HG03280 (cell line): ENCODE data around the gene RYK.
"Not testable (repeated sequence)": the region's sequence is repeated elsewhere in the genome, so short reads cannot be mapped to it uniquely, and the experiment has no call there.

Experiments used
- ATAC-seq: cut with Tn5 transposase; IDR thresholded peaks from one replicate; pipeline ENCODE4 v1.9.1; 2021; ENCODE audit warnings: mild to moderate bottlenecking, moderate library complexity; ENCODE audit not compliant: unreplicated experiment

RYK gene

DNA sequence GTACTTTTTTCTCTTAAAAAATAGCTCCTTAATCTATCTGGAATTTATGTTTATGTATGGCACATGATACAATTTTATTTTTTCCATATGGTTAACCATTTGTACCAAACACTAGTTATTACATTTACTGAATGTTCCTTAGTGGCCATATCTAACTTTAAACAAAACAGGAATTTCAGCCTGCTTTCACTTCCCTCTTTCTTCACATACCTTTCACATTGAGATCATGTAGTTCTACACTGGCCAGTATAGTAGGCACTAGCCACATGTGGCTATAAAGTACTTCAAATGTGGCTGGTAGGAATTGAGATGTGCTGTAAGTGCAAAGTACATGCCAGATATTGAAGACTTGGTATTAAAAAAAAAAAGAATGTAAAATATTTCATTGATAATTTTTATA lies 4.7 kb upstream of the RYK start:
- ATAC-seq: no peak

DNA sequence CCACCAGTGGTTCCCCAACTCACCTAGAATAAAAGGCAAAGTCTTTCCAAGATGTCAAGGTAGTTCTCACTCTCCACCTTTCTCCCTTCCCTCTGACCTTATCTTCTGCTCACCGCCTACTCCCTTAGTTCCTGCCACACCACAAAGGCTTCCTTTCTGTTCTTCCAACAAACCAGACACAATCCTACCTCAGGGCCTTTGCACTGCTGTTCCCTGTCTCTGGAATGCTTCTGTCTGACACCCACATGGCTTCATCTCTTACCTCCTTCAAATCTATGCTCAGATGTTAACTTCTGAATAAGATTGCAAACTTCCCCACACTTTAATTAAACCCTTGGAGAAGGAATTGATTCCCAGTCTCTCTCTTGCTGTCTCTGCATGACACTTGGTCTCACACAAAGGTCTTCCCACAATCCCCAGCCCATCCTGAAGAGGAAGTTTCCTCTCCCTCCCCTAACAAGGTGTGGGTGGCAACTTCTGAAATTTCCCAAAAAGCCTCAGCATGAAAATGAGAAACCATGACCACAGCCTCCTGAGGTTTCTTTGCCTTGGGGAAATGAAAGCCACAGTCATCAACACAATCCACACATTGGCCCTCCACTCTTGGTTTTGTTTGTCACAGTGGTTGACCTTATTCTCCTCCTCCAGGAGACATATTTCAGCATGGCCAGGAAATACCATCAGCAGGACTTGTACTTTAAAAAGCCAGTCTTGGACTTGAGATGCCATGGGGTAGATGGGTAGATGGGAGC lies 3.0 kb upstream of the RYK start:
- ATAC-seq: no peak

DNA sequence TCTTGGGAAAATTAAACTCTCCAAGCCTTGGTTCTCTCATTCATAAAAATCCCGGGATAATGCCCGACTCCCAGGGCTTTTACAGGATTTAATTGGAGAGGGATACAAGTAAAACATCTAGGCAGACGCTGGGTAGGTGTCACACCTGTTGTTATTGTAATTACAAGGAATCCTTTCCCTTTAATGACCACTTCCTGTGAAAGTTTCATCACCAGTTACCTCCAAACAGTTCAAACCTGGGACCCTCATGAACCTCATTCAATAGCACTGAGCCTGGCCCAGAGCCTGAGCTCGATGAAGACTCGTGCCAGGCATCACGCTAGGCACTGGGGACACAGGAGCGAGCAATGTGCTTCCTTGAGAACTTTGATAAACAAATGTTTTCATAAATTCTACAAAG lies 2.1 kb upstream of the RYK start:
- ATAC-seq: no peak

DNA sequence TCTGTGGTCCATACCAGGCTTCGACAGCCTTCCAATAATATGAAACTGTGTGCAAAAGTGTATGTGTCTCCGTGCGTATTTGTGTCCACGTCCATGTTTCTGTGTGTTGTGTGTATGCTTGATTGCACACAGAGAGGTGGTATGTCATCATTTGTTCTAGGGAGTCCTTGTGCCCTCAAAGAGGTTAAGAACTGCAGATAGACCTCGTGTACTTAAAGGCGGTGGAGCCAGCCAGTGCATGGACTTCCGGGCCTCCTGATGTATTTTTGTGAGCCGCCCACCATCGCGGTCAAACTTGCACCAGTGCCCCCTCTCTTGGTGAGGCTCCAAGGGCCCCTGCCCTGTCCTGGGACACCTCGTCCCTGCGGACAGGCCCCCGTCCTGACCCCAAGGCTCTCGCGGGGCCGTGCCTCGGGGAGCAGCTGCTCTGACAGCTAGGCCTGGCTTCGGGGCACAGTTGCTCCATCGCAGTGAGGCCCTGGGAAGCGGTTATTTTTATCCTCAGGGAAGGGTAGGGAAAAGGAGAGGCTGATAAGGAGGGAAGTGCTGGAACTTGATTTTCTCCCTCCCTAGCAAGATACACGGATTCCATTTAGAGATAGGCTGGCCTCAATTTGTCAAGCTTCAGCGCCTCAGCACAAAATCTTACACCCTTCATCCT lies 1.2 kb upstream of the RYK start:
- no peak for ATAC-seq

DNA sequence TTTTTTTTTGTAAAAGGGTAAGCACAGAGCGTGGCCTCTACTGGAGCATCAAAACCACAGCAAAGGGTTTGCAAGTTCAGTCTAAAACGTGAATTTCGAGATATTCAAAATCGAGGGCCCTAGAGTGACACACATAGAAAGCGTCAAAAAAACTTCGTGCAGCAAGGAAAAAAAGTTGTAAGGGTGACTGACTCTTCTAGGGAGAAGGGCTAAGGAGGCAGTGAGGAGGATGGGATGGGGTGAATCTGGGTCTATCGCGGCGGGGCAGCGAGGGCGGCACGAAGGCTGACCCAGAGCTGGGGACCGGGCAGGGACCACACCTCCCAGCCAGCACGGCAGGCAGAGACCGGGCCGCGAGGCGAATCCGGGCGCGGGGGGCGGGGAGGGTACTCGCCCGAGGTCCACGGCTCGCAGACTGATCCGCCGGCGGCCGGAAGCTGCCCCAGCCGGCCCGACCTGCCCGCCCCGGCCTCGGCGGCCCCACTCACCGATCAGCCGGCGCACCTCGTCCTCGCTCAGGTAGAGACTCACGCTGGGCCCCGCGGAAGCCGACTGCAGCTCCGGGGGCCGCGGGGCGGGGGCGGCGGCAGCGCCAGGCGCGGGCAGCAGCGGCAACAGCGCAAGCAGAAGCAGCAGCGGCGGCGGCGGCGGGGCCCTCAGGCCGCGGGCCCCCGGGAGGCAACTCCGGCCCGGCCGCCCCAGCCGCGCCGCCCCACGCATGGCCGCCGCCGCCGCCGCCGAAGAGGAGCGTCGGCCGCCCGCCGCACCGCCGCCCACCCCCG lies 533 bp downstream of the RYK start:
- ATAC-seq: peak; percentile 56

DNA sequence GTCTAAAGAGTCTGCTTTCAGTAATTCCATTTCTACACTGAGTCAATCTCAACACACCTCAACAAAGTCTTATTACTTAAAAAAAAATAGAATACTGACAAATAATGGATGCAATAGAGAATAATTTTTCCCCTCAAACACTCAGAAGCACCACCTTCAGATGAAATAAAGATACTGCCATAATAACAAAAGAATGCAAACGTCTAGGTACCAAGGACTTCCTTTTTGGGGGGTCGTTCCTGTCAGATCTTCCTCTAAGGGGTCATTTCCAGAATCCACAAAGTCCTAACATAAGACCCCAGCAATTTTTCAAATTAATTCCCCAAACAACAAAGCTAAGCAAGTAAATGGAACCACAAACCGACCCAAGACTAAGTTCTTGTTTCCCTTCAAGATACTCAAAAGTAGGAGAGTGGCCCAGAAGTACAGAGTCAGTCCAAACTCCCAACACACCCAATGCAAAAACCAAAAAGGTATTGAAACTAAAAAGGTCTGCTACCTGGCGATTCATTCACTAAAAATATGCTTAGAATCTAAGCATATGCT lies 1.3 kb downstream of the RYK start:
- no peak for ATAC-seq

DNA sequence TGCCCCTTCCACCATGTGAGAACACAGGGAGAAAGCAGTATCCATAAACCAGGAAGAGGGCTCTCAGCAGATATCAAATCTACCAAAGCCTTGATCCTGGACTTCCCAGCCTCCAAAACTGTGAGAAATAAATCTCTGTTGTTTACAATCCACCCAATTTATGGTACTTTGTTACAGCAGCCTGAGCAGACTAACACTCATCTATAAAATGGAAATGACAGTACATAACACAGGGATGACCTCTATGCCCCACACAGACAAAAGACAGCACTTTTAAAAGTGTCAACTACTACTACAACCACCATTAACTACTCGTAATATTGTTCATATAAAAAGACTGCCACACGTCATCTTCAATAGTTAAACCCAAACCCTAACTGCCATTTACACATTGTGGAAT lies 5.7 kb downstream of the RYK start:
- no peak for ATAC-seq

DNA sequence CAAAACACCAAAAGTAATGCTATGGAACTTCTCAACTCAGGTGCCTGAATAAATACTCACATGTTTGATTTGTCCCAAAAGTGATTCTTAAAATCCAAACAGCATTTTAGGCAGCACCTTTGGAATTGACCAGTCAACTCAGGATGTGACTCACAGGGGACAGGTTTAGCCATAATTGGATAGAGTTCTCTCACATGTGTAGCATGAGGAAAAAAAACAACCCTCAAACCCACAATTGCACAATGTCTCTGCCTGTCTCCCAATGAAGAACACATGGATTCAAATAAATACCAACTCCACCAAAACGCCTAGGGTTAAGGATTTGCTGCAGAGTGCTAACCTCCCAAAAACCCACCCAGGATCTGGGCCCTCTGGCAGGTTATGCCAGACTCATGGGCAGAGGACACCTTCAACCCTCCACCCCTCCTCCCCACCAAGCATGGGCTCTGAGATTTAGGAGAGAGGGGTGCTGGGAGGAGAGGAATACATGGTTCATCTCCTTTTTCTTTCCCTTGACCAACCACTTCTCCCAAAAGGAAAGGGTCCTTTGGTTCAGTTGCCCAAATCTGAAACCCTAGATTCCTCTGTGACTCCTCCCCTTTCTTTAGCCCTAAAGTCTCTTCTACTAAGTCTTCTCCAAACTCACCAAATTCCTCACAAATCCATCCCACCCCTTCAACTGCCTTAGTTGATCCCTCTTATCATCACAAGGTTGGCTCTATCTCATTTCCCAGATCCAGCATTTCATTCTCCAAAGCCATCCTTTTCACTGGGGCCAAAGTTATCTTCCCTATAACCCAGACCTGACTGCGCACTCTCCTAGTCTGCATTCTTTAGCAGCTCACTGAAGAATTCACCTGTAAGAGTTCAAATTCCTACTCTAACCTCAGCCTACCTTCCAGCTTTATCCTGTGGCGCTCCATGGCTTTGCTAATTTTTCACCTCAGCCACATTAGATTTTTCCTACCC lies 7.7 kb downstream of the RYK start:
- no peak for ATAC-seq

DNA sequence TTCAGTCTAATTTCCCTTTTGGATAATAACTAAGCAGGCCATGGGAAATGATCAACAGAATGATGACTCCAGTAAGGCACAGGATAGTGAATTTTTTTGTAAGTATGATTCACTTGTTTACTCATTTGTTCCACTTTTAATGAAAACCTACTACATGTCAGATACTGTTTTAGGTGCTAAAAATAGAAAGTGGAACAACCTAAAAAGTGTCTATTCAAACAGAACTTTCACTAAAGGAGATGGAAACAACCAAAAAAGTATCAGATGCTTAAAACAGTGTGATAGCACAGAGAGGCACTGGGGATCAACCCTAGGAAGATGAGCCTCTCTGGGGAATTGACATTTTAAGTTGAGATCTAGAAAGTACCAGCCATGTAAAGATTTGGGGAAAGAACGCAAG lies 11.1 kb downstream of the RYK start:
- peak; percentile 41 for ATAC-seq

DNA sequence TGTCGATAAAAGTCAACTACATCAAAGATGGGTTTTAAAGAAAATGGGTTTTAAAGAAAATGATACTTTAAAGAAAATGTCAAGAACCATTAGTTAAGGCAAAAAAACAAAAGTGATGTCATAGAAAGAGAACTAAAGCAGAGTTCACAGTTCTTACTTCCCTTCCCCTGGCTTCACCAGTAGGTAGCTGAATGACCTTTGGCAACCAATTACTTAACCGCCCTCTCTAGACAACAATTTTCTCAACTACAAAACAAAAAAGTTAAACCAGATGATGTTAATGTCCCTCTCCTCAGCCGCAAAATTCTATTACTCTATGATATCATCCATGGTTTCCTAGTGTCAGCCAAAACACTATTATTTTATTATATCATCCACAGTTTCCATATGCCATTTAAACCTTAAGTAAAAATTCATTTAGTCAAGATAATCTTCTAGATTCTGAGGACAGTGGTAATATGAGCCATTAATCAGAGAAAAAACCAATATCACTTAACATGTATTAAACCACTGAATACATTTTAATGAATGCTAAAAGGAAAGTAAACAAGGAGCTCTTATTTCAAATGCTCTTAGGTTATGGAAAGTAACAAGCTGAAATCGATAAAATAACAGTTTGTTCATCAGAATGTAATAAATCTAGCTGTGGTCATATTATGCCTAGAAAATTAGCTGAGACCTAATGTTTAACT lies 13.1 kb downstream of the RYK start:
- no peak for ATAC-seq

DNA sequence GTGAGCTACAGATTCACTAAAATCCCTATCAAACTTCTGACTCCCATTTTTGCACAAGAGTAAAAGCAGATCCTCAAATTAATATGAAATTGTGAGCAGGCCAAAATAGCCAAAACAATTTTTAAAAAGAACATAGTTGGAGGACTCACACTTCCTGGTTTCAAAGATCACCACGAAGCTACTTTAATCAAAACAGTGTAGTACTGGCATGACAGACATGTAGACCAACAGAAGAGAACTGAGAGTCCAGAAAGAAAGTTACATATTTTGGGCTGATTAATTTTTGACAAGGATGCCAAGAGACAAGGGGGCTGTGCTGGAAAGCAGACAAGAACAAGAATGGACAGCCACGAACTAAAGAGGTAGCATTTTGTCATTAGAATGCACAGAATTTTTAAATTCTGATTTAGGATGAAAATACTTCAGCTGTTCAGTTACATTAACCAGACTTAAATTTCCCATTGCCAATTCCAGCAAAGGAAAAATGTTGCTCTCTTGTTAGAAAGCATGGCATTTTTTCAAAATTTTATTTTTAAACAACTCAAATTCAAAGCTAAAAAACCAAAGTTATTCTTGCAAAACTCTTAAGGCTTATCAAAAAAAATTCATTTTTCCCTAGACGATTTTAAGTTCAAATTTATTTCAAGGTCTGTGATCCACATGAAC lies 14.0 kb downstream of the RYK start:
- ATAC-seq: no peak

DNA sequence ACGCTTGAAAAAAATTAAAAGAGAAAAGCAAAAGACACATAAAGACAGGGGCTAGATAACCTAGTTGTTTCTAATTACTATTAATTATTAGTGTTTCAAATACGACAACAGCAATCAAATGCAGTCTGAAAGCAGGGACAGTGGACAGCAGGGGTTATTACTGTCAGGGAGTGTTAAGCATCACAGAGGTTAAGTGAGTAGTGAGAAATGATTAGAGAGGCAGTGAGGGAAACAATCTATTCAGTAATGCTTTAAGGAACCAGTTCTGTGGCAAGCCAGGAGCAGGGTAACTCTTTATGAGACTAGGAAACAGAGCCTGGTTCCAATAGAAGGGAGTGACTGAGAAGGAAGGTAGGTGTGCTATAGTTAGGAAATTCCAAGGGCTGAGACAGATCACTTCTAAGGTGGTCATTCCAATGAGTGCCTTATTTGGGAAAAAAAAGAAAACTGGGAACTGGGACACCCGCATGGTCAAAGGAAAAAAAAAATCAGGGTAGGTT lies 15.0 kb downstream of the RYK start:
- ATAC-seq: no peak

DNA sequence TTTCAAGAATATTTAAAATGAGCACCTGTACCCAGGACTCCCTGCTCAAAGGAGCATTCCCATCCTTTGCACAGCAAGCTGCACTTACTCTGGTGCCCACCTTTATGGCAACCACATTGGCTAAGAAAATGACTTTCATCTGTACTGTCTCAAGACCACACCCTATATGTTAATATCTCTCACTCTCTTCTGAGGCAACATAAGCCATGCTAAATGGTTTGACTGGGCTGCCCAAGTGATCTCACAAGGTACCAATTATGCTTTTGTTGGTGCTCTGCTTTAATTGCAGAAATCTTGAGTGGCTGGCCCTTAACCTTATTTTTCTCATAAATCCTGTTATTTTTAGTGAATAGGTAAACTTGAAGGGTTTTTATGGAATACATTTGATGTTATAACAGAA lies 17.7 kb downstream of the RYK start:
- ATAC-seq: no peak

DNA sequence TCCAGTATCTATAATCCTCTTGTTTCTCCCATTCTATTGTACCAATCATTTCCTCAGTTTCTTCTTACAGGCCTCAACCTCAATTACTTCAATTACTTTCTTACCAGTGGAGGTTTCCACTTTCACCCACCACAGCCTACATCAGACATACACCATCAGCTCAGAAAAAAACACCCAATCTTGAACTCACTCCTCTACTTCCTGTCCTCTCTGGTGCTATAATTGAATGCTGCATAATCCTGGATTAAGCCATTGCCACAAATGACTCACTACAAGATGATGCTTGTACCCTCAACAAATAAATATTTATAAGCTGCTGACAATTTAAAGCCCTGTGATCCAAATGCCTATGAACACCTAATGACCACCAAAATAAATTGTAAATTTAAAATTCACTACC lies 18.5 kb downstream of the RYK start:
- ATAC-seq: no peak

DNA sequence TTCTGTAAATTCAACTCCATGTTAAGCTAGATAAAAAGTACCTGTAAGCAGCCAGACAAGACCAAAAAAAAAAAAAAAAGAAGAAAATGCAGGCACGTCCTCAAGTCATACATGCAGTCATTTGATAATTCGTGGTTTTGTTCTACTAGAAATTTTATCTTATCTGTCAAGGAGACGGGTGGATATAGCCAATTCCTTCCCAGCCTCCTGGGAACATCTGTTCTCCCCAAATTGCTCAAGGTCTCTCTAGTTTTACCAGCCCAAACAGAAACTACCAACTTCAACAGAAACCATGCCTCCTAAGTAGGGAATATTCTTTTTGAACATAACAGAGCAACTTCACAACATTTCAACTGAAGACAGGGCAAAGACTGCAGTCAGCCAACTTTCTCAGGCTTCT lies 19.5 kb downstream of the RYK start:
- ATAC-seq: no peak

DNA sequence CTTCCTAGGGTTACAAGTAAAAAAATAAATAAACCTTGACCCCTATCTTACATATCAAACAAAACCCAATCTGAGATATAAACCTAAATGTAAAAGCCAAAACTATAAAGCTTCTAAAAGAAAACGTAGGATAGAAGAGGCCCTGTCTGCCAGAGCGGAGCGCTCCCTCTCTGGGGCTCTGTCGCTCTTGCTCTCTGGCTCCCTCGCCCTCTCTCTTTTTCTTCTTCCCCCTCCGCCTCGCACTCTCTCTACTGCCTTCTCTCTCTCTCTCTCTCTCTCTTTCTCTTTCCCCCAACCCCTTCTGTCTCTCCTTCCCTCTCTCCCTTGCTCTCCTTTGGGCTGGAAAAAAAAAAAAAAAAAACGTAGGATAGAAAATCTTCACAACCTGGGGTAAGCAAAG lies 21.6 kb downstream of the RYK start:
- ATAC-seq: no peak

DNA sequence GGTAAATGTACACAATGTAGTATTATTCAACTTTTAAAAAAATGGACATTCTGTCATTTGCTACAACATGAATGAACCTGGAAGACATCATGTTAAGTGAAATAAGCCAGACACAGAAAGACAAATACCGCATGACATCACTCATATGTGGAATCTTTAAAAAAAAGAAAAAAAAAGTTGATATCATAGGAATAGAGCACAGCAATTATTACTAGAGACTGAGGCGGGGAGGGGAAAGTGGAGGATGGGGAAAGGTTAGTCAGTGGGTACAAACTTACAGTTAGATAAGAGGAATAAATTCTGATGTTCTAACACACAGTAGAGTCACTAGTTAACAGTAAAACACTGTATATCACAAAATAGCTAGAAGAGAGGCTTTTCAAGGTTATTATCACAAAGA lies 22.2 kb downstream of the RYK start:
- no peak for ATAC-seq

DNA sequence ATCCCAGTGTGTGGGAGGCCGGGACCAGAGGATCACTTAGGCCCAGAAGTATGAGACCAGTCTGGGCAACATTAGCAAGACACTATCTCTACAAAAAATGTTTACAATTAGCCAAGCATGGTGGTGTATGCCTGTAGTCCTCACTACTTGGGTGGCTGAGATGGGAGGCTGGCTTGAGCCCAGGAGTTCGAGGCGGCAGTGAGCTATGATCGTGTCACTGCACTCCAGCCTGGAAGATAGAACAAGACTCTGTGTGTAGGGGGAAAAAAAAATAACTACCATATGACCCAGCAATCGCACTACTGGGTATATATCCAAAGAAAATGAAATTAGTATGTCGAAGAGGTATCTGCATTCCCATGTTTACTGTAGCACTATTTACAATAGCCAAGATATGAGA lies 22.6 kb downstream of the RYK start:
- ATAC-seq: no peak

DNA sequence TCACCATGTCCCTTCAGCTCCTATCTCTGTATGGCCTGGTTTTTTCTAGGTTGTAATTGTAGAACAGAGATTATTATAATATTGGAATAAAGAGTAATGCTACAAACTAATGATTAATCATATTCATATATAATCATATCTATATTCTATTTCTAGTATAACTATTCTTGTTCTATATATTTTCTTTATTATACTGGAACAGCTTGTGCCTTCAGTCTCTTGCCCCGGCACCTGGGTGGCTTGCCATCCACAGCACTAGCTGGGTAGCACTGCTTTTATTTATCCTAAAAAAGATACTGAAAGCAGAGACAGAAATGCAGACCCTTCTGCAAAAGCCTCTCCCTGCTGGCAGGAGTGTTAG lies 25.9 kb downstream of the RYK start:
- not testable (repeated sequence) for ATAC-seq
